Activated T-cell treated with anti-CD3 and anti-CD28 coated beads for 24 hours (primary cell): ENCODE results near the gene KCNA3.
"Not testable (repeated sequence)": the region's sequence is repeated elsewhere in the genome, so short reads cannot be mapped to it uniquely, and the experiment has no call there.

Experiments used
- DNase-seq: peaks from one replicate; pipeline ENCODE4 v3.0.0-alpha.2; 2020; ENCODE audit warnings: low read depth

Gene KCNA3

DNA sequence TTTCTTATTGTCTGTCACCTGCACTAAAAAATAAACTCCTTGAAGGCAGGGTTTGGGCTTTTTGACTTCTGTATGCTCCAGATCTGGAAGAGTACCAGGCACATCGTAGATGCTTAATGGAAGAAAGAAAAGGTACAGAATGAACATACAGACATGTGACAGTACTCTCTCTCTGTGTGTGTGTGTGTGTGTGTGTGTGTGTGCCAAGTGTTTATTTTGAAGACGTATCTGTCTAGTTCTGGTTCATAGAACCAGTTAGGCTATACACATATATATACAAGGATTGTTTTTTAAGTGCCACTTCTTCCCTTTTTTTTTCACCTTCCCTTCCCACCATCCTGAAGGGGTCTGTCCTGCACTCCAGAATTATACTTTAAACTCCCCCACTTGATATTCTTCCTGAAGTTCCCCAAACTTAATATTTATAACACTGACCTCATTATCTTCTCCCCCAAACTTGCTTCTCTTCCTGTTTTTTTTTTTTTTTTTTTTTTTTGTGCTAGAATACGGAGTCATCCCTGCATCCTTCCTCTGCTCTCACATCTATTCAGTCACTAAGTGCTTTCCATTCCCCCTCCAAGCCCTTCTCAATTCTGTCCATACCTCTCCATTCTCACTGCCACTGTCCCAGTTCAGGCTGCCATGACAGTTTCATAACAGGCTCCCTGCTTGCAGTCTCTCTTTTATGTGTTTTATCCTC lies 5.4 kb upstream of the KCNA3 start:
- no peak for DNase-seq

DNA sequence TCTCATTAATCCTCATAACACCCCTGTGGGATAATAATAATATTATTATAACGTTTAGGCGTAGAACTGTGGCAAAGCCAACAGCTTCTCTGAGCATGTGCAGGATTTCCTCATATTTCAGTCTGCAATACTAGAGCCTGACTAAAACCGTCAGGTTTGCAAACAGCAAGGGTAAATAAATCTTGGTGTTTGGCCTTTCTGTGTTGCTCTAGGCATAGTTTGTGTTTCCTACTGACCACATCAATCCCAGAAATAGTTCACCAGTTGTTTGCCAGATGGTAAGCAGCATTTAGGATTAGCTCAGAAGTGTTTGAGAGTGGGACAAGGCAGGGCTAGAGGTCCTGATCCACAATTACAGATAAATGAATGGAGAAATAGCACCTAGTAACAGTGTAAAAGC lies 2.8 kb upstream of the KCNA3 start:
- DNase-seq, result no peak

DNA sequence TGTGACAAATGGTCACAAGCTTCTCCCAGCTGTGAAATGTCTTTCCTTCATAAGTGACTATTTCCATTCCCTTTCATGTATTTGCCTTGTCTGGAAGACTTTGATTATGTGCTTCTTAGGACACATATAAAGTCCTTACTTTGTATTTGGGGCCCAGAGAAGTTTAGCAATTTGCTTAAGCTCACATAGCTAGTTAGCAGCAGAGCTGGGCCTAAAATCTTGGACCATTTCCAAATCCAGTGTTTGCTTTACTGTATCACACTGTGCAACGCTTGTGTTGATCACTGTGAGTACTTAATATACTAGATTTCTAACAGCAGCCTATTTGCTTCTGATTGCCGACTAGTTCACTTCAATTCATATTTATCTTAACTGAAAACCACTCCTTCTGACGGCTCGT lies 2.2 kb upstream of the KCNA3 start:
- DNase-seq, result no peak

DNA sequence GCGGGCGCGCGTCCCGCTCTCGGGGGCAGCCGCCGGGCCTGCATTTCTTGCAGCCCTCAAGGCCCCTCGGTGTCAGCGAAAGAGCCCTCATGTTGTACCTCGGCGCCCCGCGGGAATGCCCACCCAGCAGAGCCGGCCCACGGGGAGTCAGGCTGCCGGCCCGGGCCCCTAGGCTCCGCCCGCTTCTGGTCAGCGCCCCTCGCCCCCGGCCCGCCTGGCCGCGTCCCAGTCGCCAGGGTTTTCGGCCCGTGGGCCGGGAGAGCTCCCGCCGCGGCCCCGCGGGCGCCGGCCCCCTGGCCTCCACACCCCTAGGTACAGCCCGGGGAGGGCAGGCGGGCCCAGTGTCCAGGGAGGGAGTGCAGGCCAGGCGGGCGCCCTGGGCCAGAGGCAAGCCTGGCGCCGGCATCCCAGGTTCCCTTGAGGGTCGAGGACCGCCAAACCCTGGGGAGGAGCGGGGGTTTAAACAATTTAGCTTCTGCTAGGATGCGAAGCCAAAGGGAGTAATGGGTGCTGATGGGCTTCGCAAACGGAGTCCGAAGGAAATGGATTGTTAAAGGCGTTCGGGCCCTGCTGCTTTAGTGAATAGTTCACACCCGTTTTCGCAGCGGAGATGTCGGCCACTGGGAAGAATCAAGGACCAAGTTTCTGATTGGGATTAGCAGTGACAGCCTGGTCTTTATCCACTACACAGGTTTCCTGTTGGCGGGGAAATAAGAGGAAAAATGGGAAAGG lies 486 bp upstream of the KCNA3 start:
- no peak for DNase-seq

DNA sequence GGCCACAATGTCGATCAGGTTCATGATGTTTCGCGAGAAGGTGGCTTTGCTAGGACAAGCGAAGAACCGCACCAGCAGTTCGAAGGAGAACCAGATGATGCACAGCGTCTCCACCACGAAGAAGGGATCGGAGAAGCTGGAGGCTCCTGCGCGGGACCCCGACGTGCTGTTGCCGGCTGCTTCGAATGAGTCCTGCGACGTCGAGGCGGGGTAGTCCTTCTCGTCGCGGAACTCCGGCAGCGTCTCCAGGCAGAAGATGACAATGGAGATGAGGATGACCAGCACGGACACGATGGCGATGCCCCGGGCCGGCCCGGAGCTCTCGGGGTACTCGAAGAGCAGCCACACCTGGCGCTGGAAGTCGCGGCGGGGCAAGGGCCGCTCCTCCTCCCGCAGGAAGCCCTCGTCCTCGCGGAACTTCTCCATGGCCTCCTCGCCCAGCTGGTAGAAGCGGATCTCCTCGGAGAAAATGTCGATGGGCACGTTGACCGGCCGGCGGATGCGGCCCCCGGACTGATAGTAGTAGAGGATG lies 869 bp downstream of the KCNA3 start:
- peak; percentile 11 for DNase-seq

DNA sequence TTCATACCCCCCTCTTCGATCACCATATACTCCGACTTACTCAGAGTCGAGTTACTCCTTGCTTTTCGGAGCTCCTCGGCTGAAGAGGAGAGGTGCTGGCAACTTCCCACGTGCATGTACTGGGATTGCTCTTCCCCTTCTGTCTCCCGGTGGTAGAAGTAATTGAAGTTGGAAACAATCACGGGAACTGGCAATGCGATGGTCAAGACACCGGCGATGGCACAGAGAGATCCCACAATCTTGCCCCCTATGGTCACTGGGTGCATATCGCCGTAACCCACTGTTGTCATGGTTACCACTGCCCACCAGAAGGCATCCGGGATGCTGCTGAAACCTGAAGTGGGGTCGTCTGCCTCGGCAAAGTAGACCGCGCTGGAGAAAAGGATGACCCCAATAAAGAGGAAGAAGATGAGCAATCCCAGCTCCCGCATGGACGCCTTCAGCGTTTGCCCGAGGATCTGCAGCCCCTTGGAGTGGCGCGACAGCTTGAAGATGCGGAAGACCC lies 1.5 kb downstream of the KCNA3 start:
- DNase-seq, result no peak

DNA sequence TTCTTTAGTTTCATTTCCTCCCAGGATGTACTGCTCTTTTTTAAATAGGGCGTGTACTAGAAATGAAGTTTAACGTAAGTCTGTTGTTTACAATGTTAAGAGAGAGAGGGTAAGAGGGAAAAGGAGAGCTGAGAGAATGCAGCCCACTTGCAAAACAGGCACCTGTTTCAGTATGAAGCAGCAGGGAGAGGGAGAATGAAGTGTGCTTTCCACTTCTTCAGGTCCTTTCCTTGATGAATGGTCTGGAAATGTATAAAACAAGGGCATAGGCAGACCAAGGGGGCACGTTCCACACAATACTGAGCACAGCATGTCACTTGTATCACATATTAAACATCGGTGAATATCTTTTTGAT lies 2.0 kb downstream of the KCNA3 start:
- DNase-seq, result peak; percentile 13

DNA sequence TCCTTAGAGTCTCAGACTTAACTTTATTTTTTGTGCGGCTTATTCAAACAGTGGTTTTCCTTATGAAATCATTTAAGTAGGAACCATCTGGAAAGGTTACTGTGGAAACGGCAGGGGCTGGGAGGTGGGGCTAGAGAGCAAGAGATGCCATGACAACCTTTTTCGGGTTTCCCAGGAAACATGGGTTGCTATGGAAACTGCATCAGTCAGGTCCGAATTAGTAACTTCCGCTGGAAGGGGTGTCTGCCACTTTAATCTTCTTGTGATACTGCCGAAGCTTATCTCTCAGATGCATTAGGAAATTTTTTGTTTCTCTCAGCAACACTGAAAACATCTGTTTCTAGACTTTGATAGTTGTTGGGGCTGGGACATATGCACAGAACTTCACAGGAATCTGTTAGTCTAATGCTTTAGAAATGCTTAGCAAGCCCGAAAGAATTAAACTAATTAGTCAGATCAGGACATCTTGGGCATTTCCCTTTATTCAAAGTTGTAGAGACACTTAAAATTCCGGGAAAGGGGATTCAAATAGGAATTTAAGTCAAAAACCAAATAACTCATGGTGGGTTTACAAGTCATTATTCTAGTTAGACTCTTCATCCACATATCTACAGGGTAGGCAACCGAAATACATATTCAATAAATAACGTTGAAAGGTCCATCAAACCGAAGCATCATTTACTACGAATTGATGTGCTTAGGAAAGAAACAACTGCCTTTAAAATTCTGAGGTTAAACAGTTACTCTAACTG lies 2.6 kb downstream of the KCNA3 start:
- DNase-seq, result peak; percentile 76

DNA sequence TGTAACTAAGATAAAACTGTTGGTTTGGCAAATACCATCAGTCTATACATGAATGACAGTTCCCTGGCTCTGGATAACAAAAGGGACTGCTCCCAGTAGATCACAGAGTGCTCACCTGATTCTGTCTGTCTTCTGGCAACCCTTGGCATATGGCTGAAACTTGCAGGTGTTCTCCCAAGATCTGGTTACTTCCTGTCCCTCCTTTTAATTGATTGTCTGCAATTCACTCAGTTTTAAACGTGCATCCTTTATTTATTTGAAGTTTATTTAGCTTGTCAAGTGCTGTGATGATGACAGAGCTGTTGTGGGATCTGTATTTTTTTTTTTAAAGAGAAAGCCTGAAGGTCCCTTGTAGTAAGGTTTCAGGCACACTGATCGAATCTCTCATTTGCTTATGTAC lies 3.4 kb downstream of the KCNA3 start:
- no peak for DNase-seq

DNA sequence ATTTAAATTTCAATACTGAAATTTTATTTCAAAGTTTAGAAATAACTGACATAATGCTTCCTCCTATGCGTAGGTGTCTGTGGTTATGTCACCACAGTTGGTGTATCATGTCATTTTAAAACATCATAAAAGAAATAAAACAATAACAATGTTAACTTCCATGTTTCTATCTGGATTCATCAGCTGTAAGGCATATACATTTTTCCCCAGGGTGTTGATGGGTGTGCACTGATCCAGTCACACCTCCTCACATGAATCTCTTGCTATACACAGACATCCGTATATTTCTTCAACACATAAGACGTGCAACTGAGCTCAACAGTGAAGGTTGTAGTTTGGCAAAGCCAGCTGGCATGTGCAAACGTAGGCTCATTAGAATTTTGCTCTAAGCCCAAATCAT lies 6.2 kb downstream of the KCNA3 start:
- DNase-seq, result no peak

DNA sequence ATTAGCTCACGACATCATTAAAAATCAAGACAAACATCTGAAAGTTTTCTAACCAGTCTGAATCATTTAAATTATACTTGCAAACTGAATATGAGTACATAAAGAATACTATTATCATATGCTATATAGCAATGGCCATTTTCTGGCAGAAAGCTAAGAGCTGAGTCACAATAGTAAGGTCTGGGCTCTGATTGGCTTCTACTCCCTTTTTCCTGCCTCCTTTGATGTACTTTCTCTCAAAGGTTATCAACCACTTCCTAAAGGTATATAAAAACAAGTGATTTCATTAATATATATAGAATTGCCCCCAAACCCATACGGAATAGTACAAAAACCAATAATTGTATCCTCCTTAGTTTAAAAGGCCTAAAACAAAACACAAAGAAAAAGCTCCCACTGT lies 7.0 kb downstream of the KCNA3 start:
- no peak for DNase-seq

DNA sequence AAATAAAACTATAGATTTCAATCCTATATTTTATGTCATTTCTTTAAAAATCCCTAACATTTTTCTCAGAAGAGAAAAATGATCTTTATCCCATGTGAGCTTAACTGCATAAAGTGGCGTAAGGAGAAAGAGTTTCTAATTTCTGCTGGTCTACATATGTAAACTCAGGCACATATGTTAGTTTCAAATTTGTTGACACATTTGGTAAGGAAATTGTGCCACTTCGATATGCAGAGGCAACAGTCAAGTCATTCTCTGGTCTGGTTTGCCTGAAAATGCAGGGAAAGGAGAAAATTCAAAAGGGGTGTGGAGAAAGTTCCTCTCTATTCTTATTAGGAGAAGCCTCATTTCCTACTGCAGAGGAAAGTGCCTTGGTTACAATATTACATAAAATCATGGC lies 11.5 kb downstream of the KCNA3 start:
- no peak for DNase-seq

DNA sequence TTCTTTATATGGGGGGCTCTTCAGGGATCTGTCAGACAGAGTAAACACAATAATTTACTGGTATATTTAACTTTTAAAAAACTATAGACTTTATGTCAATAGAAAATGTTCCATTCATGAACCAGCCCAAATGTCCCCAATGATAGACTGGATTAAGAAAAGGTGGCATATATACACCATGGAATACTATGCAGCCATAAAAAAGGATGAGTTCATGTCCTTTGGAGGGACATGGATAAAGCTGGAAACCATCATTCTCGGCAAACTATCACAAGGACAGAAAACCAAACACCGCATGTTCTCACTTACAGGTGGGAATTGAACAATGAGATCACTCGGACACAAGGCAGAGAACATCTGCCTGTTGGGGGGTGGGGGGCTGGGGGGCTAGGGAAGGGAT lies 15.2 kb downstream of the KCNA3 start:
- DNase-seq, result not testable (repeated sequence)

DNA sequence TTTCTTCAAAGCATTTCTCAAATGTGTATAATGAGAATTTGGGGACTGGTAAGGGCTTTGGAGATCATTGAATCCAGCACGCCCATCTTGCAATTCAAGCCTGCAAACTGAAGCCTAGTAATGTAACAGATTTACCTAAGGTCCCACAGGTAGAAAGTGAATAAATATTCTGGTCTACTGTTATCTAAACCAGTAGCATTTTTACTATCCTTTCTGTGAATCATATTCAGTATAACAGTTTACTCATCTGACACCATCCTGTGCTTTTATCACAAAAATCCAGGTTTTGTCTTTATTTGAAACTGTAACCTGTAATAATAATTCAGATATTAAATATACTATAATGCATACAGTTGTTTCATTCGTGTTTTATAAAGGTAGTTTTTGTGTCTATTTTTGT lies 17.4 kb downstream of the KCNA3 start:
- DNase-seq, result no peak

DNA sequence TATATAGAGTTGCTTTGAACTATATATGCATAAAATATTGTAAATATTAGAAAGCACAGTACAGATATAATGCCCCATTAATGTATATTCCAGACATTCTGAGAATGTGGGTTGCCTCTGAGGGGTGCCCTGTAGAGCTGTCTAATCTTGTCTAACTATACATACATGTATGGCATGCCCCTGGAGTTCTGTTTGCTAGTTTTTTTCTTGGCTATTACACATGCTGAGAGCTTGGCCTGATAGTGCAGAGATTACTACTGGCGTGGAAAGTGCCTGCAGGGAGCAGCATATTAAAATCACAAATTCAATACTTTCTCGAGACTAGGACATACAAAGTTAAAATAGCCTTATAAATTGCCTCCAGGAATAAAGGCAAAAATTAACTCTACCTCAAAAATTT lies 24.1 kb downstream of the KCNA3 start:
- DNase-seq, result no peak

DNA sequence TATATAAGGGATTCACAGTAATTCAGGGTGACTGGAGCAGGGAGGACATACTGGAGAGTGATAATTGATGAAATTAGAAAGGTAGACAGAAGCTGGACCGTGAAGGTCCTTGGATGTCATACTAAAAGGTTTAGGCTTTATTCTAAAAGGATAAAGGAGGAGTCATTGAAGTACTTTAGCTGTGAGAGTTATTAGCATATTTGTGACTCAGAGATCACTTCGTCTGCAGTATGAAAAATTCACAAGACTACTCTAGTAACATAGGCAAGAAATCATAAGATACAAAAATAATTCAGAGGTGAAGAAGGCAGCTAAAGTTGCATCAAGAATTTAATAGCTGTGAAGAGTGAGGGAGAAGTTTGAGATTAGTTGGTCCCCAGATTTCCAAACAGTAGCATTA lies 26.3 kb downstream of the KCNA3 start:
- no peak for DNase-seq

DNA sequence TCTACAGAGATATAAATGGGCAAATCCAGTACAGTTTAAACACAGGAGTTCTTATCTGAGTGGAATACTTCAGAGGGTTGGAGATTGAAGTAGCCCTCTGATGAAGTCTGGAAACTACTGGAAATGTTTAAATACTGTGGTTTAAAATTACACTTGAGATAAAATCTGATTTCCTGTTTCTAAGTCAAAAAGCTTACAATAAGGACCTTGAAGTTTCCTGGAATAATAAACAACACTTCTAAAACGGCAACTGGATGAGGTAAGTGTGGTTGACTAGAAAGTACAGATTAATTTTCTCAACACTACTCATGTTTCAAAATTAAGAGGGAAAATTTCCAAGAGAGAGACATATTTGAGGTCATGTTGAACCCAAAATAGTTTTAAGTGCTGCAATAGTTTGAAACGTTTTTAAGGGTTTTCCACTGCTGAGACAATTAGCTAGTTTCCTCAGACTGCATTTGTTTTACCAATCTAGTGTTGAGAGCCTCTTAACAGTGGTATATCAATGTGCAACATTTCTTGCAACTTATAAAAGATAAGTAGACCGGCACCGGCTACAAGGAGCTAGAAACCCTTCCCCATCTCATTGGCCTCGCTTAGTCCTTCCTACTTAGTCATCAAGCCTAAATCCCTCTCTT lies 27.4 kb downstream of the KCNA3 start:
- no peak for DNase-seq

DNA sequence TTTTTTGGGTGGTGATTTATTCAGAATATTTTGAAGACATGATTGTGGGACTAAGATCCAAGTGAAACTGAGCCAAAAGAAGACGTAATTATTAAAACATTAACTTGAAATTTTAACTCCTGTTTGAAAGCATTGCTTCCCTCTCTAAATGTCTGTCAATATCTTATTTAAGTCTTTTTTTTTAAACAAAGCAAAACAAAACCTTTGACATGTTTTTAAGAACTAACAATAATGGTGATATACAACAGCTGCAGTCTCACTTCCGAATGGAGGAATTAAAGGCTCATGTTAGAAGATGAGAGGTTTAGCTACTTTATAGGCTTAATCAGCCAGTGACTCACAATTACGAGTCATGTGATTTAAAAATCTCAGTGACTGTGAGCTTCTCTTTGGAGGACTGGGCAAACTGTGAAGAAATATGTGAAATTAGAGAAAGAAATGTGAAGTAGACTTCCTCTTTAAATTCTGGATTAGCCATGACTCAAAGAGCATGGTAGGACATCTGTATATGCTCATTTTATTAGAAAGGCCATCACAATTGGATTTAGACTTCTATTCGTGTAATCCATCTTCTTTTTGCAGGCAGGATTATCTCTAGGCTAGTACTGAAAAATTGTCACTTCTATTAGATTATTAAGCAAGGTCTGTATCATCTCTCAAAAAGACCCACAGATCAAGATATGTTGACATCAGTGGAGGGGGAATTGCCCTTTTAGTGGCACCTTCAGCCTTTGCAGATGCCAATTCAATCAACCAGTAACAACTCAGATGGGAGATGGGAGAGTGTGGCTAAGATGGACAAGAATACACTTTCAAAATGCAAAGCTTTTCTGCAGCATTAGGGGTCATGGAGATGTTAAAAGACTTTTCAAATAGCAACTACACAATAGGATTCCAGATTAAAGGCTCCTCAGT lies 28.7 kb downstream of the KCNA3 start:
- DNase-seq, result no peak

DNA sequence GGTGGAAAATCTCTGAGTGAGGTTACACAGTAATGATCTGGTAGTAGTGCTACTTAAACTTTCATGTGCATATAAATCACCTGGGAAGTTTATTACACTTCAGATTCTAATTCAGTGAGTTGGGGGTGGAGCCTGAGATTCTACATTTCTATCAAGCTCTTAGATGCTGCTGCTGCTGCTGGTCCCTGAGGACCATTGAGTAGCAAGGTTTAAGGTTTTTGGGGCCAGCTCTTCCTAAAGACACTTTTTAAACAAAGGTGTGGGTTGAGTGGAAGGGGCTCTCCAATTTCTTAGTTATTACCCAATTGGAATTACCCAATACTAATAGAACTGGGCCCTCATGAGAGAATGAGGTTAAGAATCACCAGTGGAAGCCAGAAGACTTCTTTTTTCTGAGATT lies 29.5 kb downstream of the KCNA3 start:
- no peak for DNase-seq

DNA sequence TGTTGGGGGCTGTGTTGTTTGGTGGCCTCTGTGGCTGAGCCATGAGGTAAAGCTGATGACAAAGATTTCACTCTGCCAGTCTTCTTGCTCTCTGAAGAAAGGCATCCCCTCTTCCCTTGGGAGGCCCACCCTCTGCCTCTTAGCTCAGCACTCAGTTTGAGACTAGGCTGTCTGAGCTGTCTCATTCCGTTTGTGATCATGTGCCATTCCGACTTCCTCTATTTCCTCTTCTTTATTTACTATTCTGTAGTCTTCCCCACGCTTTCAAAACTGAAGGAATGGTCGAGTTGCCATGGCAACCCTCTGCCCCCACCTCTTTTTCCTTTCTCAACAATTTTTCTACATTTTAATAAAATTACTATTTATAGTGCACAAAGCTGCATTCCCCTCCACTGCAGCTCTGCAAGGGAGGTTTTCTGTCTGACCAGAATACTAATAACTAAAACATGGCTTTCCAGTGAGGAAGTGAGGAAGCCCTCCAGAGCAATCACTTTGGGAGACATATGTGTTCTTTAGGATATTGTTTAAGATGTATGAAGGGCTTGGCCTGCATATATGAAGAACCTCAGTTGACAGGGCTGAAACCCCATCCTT lies 30.8 kb downstream of the KCNA3 start:
- no peak for DNase-seq
